ENCODE results near the gene ENTPD8.

The ENTPD8 gene

GRCh38 chr9:137479892-137480685 is 38.9 kb upstream of the ENTPD8 start:
- Histone ChIP-seq H3K4me1 (ENCODE audit: insufficient read depth, poor library complexity, severe bottlenecking) (peaks cover 11% of the 10 kb centered on the region), H3K4me3 (ENCODE audit: severe bottlenecking) (no peak overlapping the region), H3K27ac (ENCODE audit: poor library complexity, severe bottlenecking) (no peak overlapping the region), H3K36me3 (ENCODE audit: low read depth) (no peaks in the 10 kb centered on the region), H3K27me3 (ENCODE audit: insufficient read depth, poor library complexity, severe bottlenecking) (no peaks in the 10 kb centered on the region), H3K9me3 (ENCODE audit: severe bottlenecking) (peaks cover 7% of the 10 kb centered on the region)
- no peak for TF ChIP-seq CTCF (IDR thresholded peaks at IDR 0.05; ENCODE audit: poor library complexity, severe bottlenecking)
- DNase-seq (ENCODE audit: low spot score) (peak; percentile 53), ATAC-seq (ENCODE audit: low read depth) (no peak)

GRCh38 chr9:137478962-137479861 is 38.1 kb upstream of the ENTPD8 start:
- peak; percentile 40; the same call in 1 of the 3 replicates for ATAC-seq (ENCODE audit: low read depth)
- DNase-seq (ENCODE audit: low spot score) = peak; percentile 54
- peaks cover 7% of the 10 kb centered on the region for H3K9me3 ChIP-seq (ENCODE audit: severe bottlenecking)
- TF ChIP-seq CTCF (IDR thresholded peaks at IDR 0.05; ENCODE audit: poor library complexity, severe bottlenecking) = no peak
- no peak overlapping the region for H3K4me3 ChIP-seq (ENCODE audit: severe bottlenecking)
- no peaks in the 10 kb centered on the region for H3K27me3 ChIP-seq (ENCODE audit: insufficient read depth, poor library complexity, severe bottlenecking)
- no peak overlapping the region for H3K27ac ChIP-seq (ENCODE audit: poor library complexity, severe bottlenecking)
- H3K4me1 ChIP-seq (ENCODE audit: insufficient read depth, poor library complexity, severe bottlenecking) = peaks cover 11% of the 10 kb centered on the region
- no peaks in the 10 kb centered on the region for H3K36me3 ChIP-seq (ENCODE audit: low read depth)

- Histone ChIP-seq H3K9me3 (ENCODE audit: severe bottlenecking) (peaks cover 7% of the 10 kb centered on the region), H3K27ac (ENCODE audit: poor library complexity, severe bottlenecking) (no peak overlapping the region), H3K27me3 (ENCODE audit: insufficient read depth, poor library complexity, severe bottlenecking) (no peaks in the 10 kb centered on the region), H3K36me3 (ENCODE audit: low read depth) (no peaks in the 10 kb centered on the region), H3K4me3 (ENCODE audit: severe bottlenecking) (no peak overlapping the region), H3K4me1 (ENCODE audit: insufficient read depth, poor library complexity, severe bottlenecking) (peaks cover 11% of the 10 kb centered on the region)
- no peak for TF ChIP-seq CTCF (IDR thresholded peaks at IDR 0.05; ENCODE audit: poor library complexity, severe bottlenecking)
- ATAC-seq (ENCODE audit: low read depth) (no peak), DNase-seq (ENCODE audit: low spot score) (no peak)
These were observed 37.4 kb upstream of the ENTPD8 start for GRCh38 chr9:137478613-137478961.

- no peaks in the 10 kb centered on the region for H3K36me3 ChIP-seq (ENCODE audit: low read depth)
- no peak overlapping the region for H3K4me3 ChIP-seq (ENCODE audit: severe bottlenecking)
- no peak for TF ChIP-seq CTCF (IDR thresholded peaks at IDR 0.05; ENCODE audit: poor library complexity, severe bottlenecking)
- H3K27ac ChIP-seq (ENCODE audit: poor library complexity, severe bottlenecking) = no peak overlapping the region
- no peaks in the 10 kb centered on the region for H3K27me3 ChIP-seq (ENCODE audit: insufficient read depth, poor library complexity, severe bottlenecking)
- peaks cover 7% of the 10 kb centered on the region for H3K9me3 ChIP-seq (ENCODE audit: severe bottlenecking)
- ATAC-seq (ENCODE audit: low read depth) (no peak), DNase-seq (ENCODE audit: low spot score) (no peak)
- H3K4me1 ChIP-seq (ENCODE audit: insufficient read depth, poor library complexity, severe bottlenecking) = peaks cover 11% of the 10 kb centered on the region
These were observed 36.8 kb upstream of the ENTPD8 start for GRCh38 chr9:137477778-137478612.
